Heart left ventricle (tissue), 13 donors: Measurements from ENCODE around the gene MARK4.

Source experiments
- CTCF ChIP-seq, 12 donors: fragments of 200-600 bp; sonication (generic) in 4 of 12; IDR thresholded peaks; one replicate each; pipeline versions ENCODE4 v1.5.0 to v1.8.0; 2018 to 2022; ENCODE audit warnings: antibody characterized with exemption in 12 of 12, mild to moderate bottlenecking in 5 of 12
- POLR2A ChIP-seq, 2 donors: fragments of 450-650 bp; IDR thresholded peaks; one replicate each; pipeline ENCODE4 v1.6.1; 2017; ENCODE audit warnings: antibody characterized with exemption in 2 of 2, mild to moderate bottlenecking in 2 of 2, moderate library complexity in 2 of 2
- donor health status: ischemic (EF 13 %, LVEDD 7.1; RV severe dilation, severe dysfunction).
- donor health status: DM: no; HTN: yes; CAD: no.
- donor health status: DM: no; HTN: no; CAD: no.
- donor health status: ischemic (EF 25% LVEDD 6.9; RV normal size, moderate dysfunction).
- donor health status: ischemic (EF 25% LVEDD 5.7; RV mildly dilated, moderate dysfunction).
- donor health status: ischemic (EF 35%, LVEDD 5.7; RV mildly dilated, moderate dysfunction).
- donor health status: nonischemic (EF 11% LVEDD 7.7; RV severe dilation, severe dysfunction).
- donor health status: DM: yes; HTN: yes; CAD: no.
- donor health status: PGD.
- donor health status: ischemic (EF 29% LVEDD 5.4; RV normal size, mild dysfunction).
- donor health status: nonischemic (EF 23%, LVEDD 6.1; RV moderate dilation, normal function).

GRCh38 chr19:45262570-45262969 lies 11.5 kb downstream of the MARK4 start:
- TF ChIP-seq CTCF (IDR thresholded peaks at IDR 0.05): no peak
- no peak for TF ChIP-seq POLR2A (IDR thresholded peaks at IDR 0.05)
